G401 (cell line): Measurements from ENCODE around the gene CBX3. TPM values are rescaled to one million over a fixed set of nuclear protein-coding genes. Genes with fewer than 3 reads are reported as not detected.
"Not testable (repeated sequence)": the region's sequence is repeated elsewhere in the genome, so short reads cannot be mapped to it uniquely, and the experiment has no call there.

ENCODE experiments used
- DNase-seq: peaks from one replicate; pipeline ENCODE4 v3.0.0-alpha.2; 2015; ENCODE audit warnings: low spot score
- in situ Hi-C: cut with HindIII; loops from 2 replicates; pipeline ENCODE4 v1.10.0; 2016; ENCODE audit warnings: low sequenced_read_pairs, mixed read lengths
- total RNA-seq: library from RNA; depleted of rRNA; stranded (reverse); fragments of >200 nt; shearing (Covaris generic); gene quantifications from 2 replicates; pipeline ENCODE4 v1.2.3, GENCODE V29; 2014

The CBX3 gene
- total RNA-seq, 1 experiment from 2014 or later = 437 TPM

- in situ Hi-C loops = loop anchor here (10.0 kb wide), 1 partner anchor 290 kb away; no protein-coding TSS in a partner anchor
- DNase-seq = peak; percentile 44
Measured at GRCh38 chr7:26185131-26185843, 16.3 kb upstream of the CBX3 start.

- in situ Hi-C loops = loop anchor here (10.0 kb wide), 1 partner anchor 291 kb away; no protein-coding TSS in a partner anchor
- DNase-seq = no peak
Measured at GRCh38 chr7:26185844-26186180, 15.7 kb upstream of the CBX3 start.

GRCh38 chr7:26186364-26187311, 14.9 kb upstream of the CBX3 start:
- no peak for DNase-seq
- in situ Hi-C loops = loop anchor here (10.0 kb wide), 1 partner anchor 292 kb away; no protein-coding TSS in a partner anchor

- in situ Hi-C loops = loop anchor here (10.0 kb wide), 1 partner anchor 293 kb away; no protein-coding TSS in a partner anchor
- DNase-seq = peak; percentile 65
Measured at GRCh38 chr7:26187380-26188205, 14.0 kb upstream of the CBX3 start.

- DNase-seq = peak; percentile 59
- in situ Hi-C loops = loop anchor here (10.0 kb wide), 1 partner anchor 294 kb away; no protein-coding TSS in a partner anchor
Measured at GRCh38 chr7:26188206-26188956, 13.2 kb upstream of the CBX3 start.

- no peak for DNase-seq
- in situ Hi-C loops = loop anchor here (10.0 kb wide), 1 partner anchor 294 kb away; no protein-coding TSS in a partner anchor
Measured at GRCh38 chr7:26188957-26189541, 12.5 kb upstream of the CBX3 start.

GRCh38 chr7:26189697-26190096, 11.8 kb upstream of the CBX3 start:
- in situ Hi-C loops = loop anchor here (10.0 kb wide), 1 partner anchor 295 kb away; no protein-coding TSS in a partner anchor
- DNase-seq = no peak

GRCh38 chr7:26190417-26190869, 11.1 kb upstream of the CBX3 start:
- no peak for DNase-seq
- in situ Hi-C loops = no loop called here

GRCh38 chr7:26191233-26191973, 10.1 kb upstream of the CBX3 start:
- in situ Hi-C loops = no loop called here
- no peak for DNase-seq

- DNase-seq = no peak
- in situ Hi-C loops = no loop called here
Measured at GRCh38 chr7:26191974-26192479, 9.5 kb upstream of the CBX3 start.

GRCh38 chr7:26192485-26193087, 9.0 kb upstream of the CBX3 start:
- no peak for DNase-seq
- in situ Hi-C loops = no loop called here

- no peak for DNase-seq
- in situ Hi-C loops = no loop called here
Measured at GRCh38 chr7:26193432-26194207, 7.9 kb upstream of the CBX3 start.

GRCh38 chr7:26194764-26195163, 6.8 kb upstream of the CBX3 start:
- DNase-seq, in situ Hi-C loops: not testable (repeated sequence)

- in situ Hi-C loops = no loop called here
- no peak for DNase-seq
Measured at GRCh38 chr7:26195182-26195581, 6.4 kb upstream of the CBX3 start.

GRCh38 chr7:26195867-26196657, 5.5 kb upstream of the CBX3 start:
- no peak for DNase-seq
- in situ Hi-C loops = no loop called here
